Measurements from ENCODE around the gene FIS1.
"Not testable (repeated sequence)": the region's sequence is repeated elsewhere in the genome, so short reads cannot be mapped to it uniquely, and the experiment has no call there.

FIS1 gene

DNA sequence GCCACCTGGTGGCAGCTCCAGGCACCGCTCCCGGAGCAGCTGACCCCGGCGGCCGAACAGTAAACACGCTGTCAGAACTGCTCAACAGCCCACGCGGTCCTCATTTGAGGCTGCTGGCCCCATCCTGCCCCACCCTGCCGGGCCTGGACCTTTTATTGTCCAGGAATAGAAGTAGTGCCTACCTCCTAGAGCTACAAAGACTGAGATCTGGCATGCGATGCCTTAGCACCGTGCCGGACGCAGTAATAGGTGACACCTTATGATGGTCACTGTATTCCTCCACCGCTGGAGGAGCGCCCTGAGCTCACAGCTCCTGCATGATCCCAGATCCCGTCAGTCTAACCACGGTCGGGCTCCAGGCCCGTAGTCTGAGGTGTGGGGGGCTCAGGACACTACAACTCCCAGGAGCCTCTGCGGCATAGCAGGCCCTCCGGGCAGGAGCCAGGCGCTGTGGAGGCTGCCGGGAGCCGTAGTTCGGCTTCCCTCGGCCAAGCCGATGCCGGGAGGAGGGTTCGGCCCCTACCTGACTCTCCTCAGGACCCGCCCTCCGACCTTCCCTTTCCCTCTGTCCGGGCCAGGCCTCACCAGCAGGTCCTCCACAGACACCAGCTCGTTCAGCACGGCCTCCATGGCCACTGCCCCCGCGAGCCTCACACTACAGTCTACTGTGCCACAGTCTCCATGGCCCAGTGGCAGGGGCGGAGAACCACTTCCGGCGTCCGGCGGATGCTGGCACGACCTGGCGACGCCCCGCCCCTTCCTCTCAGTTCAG, at the start of gene FIS1:
Gene FIS1, minus strand, starts transcription at position 707 of the 772 bp plus-strand sequence. Its CDS starts 77 bp downstream, at position 630.
- peak; percentile 100 for DNase-seq (ENCODE audit: low spot score)

DNA sequence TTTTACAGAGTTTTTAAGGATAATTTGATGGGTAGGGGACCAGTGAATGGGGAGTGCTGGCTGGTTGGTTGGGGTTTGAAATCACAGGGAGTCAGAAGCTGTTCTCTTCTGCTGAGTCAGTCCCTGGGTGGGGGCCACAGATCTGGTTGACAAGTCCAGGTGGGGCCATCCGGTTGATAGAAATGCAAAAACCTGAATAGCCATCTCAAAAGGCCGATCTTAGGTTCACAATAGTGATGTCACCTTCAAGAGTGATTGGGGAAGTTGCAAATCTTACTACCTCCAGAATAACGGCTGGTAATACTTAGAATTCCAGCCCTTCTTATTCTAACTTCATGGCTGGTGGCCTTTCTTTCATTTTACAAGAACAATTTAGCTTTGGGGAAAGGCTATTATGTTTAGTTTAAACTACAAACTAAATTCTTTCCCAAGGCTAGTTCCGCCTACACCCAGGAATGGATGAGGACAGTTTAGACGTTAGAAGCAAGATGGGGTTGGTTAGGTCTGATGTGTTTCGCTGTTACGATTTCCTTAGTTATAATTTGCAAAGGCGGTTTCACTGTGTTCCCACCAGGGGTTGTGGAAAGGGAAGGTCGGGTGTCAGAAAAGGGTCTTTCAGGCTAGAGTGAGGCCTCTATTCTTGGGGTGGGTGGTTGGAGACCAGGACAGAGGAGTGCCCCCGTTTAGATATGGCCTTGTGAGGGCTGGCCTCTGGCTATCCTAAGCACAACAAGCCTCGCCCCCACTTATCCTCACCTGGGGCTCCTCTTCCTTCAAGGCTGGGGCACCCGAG, 49.4 kb upstream of the FIS1 start:
- no peak for DNase-seq (ENCODE audit: low spot score)

DNA sequence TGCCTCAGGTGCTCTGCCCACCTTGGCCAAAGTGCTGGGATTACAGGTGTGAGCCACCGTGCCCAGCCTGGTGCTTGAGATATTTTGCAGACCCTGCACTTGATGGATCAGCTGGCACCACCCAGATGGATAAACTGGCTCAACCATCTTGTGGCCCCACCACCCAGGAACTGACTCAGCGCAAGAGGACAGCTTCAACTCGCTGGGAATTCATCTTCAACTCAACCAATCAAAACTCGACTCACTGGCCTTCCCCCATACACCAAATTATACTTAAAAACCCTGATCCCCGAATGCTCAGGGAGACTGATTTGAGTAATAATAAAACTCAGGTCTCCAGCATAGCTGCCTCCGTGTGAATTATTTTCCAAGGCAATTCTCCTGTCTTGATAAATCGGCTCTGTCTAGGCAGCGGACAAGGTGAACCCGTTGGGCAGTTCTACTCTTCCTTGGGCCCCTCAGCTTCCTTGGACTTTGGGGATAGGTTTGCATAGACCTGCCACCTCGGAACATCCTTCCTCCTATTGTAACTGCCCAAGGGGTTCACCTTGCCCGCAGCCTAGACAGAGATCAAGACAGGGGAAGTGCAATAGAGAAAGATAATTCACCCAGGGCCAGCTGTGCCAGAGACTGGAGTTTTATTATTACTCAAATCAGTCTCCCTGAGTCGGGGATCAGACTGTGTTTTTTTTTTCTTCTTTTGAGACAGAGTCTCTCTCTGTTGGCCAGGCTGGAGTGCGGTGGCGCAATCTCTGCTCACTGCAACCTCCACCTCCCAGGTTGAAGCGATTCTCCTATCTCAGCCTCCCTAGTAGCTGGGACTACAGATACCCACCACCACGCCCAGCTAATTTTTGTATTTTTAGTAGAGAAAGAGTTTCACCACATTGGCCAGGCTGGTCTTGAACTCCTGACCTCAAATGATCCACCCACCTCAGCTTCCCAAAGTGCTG, 48.5 kb upstream of the FIS1 start:
- DNase-seq (ENCODE audit: low spot score): not testable (repeated sequence)

DNA sequence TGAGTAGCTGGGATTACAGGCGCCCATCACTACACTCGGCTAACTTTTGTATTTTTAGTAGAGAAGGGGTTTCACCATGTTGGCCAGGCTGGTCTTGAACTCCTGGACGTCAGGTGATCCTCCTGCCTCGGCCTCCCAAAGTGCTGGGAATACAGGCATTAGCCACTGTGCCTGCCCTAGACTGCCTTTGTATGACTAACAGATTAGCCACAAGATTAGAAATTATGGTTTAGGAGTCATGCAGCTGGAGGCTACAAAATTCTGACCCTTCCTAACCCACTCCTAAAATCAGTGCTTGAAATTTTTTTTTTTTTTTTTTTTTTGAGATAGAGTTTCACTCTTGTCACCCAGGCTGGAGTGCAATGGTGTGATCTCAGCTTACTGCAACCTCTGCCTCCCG, 47.7 kb upstream of the FIS1 start:
- DNase-seq (ENCODE audit: low spot score): not testable (repeated sequence)

DNA sequence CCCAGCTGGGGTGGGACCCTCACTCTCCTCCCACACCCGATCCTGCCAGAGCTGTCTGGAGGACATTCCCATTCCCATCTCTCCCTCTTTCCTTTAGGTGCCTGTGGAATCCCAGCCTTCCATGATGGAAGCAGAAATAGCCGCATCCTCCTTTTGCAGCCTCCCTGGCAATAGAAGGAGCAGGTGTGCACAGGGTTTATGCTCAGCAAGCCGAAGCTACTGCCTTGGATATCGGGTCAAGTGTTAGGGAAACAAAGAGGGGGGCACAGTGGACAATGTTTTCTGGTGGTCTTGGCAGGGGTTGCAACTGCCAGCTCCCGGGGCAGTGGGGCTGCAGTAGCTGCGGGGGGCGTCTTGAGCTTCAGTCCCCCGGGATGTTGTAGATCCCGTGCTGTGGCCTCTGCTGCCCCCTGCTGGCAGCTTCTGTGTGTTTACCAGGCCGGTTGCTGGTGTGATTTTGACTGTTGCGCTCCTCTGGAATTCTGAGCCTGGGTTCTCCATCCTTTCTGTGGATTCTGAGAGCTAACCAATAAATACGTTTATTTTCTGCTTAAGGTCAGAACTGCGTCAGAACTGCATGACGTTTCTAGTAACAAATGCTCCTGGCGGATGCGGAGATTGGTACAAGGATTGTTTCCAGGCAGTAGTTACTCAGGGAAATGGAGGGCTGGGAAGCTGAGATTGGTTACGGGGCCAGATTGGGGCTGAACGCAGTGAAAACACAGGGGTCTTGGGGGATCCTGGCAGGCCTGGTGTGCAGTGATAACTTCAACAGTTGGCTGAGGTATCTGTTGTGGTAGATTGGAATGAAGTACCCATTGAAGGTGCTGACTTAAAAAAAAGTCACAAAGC, 45.5 kb upstream of the FIS1 start:
- peak; percentile 59 for DNase-seq (ENCODE audit: low spot score)

DNA sequence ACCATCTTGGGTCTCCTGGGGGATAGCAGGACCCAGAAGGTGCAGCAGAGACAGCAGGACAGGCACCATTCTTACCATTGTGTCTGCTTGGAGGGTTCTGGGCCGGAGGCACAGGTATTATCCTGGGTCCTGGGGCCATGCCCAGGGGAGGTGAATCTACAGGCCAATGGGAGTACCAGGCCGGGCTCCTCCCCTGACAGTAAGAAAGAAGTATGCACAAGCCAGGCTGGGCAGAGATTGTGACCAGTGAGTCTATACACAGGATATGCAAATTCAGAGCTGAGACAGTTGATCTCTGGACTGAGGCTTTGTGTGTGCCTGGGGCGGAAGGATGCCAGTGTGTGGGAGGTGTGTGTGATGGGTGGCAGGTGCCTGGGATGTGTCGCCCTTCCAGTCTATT, 44.8 kb upstream of the FIS1 start:
- DNase-seq (ENCODE audit: low spot score): not testable (repeated sequence)

DNA sequence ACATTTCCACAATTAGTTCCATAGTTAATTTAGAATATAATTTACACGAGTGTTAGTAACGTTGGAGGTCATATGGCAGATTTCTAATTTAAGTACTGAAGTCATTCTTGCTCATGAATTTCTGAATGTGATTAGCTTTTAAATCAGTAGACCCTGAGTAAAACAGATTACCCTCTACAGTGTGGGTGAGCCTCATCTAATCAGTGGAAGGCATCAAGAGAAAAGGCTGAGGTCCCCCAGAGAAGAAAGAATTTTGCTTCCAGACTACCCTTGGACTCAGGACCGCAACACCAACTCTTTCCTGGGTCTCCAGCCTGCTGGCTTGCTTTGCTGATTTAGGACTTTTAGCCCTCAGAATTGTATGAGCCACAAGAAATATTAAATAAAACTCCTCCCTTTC, 43.6 kb upstream of the FIS1 start:
- DNase-seq (ENCODE audit: low spot score): no peak

DNA sequence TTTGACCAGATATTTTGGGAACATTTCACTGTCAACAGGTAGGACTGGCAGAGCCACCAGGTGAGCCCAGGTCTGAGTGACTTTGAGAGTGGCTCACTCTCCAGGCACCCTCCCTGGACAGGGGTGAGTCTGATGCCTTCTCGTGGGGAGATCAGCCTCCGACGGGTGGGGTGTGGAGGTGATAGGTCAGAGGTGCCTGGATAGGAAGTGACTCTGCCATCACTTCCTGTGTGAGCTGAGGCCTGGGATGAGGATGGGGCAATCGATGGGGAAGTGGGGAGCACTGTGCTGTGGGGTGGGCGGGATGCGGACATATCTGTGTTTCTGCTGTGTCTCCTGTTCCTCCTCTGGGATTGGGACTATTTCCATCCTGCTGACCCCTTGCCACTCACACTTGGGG, 42.2 kb upstream of the FIS1 start:
- no peak for DNase-seq (ENCODE audit: low spot score)

DNA sequence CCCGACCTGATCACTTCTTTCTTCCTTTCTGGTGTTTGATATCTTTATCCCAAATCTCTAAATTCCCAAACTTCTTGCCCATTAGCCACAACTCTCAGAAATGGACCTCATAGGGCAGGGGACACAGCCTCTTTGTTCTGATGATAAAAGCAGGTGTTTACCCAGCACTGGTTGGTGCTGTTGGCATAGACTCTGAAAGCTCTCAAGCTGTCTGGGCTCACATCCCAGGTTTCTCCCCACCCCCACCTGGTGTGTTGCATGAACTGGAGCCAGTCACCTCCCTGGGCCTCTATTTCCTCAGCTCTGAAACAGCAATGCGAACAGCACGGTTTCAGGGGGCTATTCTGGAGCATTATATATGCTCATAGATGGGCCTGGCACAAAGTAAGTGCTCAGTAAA, 41.0 kb upstream of the FIS1 start:
- not testable (repeated sequence) for DNase-seq (ENCODE audit: low spot score)

DNA sequence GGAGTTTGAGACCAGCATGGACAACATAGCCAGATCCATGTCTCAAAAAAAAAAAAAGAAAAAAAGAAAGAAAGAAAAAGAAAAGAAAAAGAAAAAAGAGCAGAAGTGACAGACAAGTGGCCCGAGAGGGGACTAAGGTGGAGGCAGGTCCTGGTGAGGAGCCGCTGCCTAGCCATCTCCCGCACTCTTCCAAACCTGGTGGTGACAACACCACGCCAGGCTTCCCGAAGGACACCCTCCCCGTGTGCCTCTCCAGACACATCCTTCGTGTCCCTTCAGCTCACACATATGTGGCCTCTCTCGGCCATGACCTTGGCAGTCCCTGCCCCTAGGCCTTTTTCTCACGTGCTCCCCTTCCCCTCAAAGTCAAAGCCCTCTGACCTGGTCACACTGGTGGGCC, 40.3 kb upstream of the FIS1 start:
- no peak for DNase-seq (ENCODE audit: low spot score)

DNA sequence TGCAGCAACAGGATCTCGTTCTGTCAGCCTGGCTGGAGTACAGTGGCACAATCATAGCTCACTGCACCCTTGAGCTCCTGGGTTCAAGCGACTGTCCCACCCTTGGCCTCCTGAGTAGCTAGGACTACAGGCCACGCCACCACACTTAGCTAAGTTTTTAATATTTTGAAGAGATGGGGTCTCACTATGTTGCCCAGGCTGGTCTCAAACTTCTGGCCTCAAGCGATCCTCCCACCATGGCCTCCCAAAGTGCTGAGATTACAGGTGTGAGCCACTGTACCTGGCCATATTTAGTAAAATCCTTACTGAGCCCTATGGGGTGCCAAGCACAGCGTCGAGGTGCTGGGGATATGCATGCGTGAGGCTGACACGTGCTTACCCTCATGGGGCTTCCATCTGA, 36.0 kb upstream of the FIS1 start:
- DNase-seq (ENCODE audit: low spot score): not testable (repeated sequence)

DNA sequence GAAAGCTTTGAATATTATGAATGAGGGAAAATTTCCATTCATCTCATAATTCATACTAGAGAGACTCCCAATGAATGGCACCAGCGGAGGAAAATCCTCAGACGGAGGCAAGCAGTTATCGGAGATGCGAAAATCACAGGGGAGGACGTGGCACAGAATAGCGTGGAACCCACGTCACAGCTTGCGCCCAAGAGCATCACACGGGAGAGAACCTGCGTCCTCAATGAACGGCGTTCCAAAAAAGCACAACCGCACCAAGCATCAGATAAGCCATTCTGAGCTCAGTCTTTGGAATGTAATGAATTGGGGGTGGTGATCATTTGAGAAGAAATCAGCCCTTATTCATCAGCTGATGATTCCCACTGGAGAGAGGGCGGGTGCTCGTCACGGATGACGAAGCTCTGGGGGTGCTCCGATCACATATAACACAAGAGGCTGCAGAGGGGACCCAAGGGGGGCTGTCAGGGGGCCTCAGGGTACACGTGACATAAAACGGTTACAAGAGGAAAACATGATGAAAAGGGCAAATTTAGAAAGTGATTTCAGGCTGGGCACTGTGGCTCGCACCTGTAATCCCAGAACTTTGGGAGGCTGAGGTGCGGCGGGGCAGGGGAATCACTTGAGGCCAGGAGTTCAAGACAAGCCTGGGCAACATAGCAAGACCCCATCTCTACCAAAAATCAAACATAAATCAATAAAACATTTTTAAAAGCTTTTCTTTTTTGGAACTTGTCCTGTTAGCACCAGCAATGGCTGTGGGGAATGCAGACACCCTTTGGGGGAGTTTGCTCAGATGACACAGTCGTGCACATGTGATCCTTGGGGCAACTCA, 33.8 kb upstream of the FIS1 start:
- no peak for DNase-seq (ENCODE audit: low spot score)

DNA sequence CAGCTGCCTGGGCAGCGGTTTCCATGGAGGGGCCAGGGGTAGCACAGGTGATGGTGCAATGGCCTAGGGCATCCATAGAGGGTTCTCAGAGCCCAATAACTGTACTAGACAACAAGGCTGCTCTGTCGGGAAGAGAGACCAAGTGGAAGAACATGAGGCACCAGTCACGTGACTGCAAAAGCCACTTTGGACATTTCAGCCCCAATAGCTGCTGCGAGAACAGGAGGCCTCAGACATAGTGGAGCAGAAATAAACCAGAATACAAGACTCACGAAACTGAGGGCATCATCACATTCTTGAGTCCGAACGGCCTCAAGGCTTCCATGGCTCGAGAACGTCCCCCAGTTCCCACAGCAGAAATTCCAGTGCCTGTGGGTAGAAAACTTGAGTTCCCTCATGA, 32.3 kb upstream of the FIS1 start:
- no peak for DNase-seq (ENCODE audit: low spot score)

DNA sequence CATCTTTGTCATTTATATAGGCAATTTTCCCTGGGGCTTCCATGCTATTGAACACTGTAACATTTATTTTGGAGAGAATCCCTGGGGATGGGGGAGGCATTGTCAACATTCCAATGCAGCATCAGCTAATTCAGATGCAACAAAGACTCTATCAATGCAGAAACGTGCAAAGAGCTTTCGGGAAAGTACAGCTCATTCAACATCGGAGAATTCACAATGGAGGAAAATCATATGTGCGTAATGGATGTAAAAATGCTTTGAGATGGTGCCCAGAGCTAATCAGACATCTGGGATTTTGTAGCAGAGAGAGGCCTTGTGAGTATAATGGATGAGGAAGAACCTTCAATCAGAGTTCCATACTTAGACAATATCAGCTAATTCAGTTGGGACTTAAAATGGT, 28.3 kb upstream of the FIS1 start:
- no peak for DNase-seq (ENCODE audit: low spot score)

DNA sequence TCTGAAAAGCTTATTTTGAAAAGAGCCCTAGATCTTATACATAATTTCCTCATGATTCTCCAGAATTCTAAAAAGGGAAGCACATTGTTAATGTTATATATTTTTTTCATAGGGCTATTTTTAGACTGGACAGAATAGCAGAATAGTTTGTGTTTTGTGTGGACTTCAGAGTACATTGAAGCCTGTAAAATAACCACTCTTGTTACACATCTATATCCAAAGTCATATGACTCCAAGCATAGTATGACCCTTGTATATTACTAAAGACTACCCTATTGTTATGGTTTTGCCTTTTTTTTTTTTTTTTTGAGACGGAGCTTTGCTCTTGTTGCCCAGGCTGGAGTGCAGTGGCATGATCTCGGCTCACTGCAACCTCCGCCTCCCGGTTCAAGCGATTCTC, 26.1 kb upstream of the FIS1 start:
- DNase-seq (ENCODE audit: low spot score): no peak

DNA sequence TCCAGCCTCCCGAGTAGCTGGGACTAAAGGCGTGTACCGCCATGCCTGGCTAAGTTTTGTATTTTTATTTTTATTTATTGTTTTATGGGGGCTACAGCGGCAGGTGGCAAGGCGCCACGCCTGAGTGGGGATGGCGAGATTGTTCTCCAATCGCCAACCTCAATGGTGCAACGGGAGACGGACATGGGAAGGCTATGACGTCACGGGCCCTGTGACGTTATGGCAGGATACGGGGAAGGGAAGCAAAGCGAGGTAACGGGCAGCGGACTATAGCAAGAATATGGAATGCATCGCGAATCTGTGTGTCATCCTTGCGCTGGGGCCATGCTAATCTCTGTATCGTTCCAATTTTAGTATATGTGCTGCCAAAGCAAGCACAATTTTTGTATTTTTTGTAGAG, 24.8 kb upstream of the FIS1 start:
- no peak for DNase-seq (ENCODE audit: low spot score)

DNA sequence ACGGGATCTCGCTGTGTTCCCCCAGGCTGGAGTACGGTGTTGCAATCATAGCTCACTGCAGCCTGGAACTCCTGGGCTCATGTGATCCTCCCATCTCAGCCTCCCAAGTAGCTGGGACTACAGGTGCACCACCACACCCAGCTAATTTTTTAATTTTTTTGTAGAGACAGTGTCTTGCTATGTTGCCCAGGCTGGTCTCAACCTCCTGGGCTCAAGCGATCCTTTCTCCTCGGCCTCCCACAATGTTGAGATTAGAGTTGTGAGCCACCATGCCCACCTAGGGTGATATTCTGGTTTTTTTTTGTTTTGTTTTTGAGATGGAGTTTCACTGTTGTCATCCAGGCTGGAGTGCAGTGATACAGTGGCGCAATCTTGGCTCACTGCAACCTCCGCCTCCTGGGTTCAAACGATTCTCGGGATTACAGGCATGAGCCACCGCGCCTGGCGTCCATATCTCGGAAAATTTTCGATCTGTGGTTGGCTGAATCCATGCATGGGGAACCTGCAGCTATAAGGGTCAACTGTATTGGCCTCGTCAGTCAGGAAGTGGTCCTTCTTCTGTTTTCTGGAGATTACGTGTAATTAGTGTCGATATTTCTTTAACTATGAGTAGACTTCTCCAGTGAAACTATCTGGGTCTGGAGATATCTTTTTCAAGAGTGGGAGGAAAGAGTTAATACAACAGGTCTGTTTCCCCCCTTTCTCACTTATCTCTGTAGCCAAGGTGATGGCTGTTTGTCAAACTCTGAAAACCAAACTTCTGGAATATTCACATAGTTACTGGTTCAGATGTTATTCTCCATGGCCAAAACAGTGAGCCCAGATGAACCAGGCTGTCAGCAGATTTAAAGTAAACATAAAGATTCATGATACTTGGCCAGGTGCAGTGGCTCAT, 21.0 kb upstream of the FIS1 start:
- DNase-seq (ENCODE audit: low spot score): no peak

DNA sequence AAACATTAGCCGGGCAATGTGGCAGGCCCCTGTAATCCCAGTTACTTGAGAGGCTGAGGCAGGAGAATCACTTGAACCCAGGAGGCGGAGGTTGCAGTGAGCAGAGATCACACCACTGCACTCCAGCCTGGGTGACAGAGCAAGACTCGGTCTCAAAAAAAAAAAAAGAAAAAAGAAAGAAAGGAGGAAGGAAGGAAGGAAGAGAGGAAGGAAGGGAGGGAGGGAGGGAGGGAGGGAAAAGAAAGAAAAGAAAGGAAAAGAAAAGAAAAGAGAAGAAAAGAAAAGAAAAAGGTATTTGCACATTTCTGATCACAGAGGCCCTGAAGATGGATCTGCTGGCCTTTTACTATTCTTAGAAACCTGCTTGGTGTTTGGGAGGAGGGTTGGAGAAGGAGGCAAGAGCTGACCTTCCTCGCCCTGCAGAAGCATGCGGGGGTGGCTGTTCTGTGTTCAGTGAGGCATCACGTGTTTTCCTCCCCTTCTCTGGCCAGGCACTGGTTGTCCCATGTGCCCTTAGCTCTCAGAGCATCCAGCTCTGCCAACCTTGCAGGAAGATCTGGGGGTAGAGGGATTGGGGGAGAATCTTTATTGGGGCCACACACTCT, 19.3 kb upstream of the FIS1 start:
- not testable (repeated sequence) for DNase-seq (ENCODE audit: low spot score)

DNA sequence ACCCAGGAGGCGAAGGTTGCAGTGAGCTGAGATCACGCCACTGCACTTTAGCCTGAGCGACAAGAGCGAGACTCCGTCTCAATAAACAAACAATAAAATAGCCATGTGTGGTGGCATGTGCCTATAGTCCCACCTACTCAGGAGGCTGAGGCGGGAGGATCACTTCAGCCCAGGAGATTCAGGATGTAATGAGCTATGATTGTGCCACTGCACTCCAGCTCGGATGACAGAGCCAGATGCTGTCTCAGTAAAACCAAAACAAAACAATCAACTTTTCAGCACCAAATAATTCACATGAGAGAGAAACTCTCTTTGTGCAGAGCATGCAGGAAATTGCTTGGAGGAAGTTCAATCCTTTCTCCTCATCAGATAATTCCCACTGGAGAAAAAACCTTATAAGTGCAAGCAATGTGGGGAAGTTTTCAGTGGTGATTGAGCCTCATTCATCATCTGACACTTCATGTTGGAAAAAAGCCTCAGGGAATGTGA, 13.4 kb upstream of the FIS1 start:
- no peak for DNase-seq (ENCODE audit: low spot score)
